GM18870 (cell line): ENCODE results near the gene ACOT7.

Source experiments
- ATAC-seq: cut with Tn5 transposase; IDR thresholded peaks from one replicate; pipeline ENCODE4 v1.9.1; 2021; ENCODE audit warnings: moderate library complexity; ENCODE audit not compliant: unreplicated experiment

Gene ACOT7

GRCh38 chr1:6348511-6349191 lies 44.9 kb downstream of the ACOT7 start:
- no peak for ATAC-seq

GRCh38 chr1:6347641-6348487 lies 45.7 kb downstream of the ACOT7 start:
- no peak for ATAC-seq

DNA sequence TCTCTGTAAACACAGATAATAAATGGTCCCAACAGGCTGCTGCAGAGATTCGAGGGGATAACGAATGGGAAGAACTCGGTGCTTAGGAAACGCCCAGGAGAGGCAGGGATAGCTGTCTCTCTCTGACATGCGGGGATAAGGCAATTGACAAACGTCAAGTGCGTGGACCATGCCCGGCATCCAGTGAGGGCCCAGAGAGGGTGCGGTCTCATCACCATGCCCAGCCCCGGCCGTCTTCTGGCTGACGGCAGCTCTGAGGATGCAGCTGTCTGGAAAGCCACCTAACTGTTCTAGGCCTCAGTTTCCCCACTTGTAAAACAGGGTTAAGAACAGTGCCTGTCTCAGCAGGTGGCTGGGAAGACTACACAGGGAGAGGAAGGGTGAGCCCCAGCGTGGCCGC lies 48.1 kb downstream of the ACOT7 start:
- ATAC-seq, result no peak

DNA sequence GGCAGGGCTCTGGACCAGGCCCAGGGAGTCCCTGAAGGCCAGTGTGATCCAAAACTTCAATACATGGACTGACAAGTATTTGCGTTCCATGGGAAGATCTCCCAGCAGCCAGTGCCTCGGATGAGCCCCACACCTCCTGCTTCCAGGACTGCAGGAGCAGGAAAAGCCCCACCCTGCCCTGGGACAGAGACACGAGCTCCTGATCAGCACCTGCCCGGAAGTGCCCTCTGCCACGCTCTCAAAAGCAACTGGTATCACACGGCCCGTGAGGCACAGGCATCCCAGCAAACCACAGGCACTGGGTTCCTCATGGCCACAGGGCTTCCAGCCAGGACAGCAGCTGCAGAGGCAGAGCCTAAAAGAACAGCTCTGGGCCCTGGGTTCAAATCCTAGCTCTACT lies 48.6 kb downstream of the ACOT7 start:
- no peak for ATAC-seq

- no peak for ATAC-seq
Observed at GRCh38 chr1:6343506-6344405, 49.8 kb downstream of the ACOT7 start.

DNA sequence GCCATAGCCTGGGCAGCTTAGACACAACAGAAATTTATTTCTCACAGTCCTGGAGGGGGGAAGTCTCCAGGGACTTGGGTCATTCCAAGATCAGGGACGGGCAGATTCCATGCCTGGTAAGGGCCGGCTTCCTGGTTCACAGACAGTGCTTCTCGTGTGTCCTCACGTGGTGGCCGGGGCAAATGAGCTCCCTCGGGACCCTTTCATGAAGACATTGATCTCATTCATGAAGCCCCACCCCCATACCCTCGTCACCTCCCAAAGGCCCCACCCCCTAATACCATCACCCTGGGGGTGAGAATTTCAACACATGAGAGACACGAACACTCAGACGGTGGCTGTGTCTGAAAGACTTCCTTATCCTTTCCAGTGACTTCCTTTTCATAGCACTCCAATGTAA lies 51.5 kb downstream of the ACOT7 start:
- ATAC-seq, result no peak

DNA sequence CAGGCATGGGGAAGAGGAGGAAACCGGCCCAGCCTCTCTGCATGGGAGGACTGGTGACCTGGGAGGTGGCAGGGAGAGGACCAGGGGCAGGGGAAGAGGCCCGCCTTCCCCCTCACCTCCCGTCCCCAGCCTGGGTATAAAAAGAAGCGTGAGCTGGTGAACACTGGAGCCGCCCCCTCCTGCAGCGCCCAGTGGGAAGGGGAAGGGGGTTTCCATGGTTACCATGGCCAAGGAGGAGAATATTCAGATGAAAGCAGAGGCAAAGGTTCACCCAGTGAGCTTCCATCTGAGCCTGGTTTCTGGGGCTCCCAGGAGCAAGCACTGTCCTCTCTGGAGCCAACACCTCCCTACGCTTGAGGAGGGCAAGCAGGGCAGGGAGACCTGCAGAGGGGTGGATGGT lies 54.9 kb downstream of the ACOT7 start:
- no peak for ATAC-seq

- ATAC-seq, result no peak
Observed at GRCh38 chr1:6336776-6337622, 56.6 kb downstream of the ACOT7 start.

- ATAC-seq, result no peak
Observed at GRCh38 chr1:6334261-6334993, 59.1 kb downstream of the ACOT7 start.

DNA sequence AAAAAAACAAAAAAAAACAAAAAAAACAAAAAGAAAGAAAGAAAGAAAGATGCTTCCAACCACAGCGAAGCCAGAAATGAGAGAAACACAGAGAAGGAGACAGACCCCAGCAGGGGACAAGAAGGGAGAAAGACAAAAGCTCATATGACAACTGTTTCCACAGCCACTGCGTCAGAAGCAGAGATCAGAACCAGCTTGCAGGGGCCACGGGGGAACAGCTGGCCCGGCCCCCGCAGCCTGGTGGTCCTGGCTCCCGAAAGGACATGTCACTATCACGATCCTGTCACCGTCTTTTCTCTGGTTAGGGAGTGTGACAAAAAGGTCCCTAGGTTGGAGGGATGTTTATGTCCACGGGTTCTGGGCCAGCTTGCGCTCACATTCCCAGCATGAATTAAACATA lies 60.7 kb downstream of the ACOT7 start:
- no peak for ATAC-seq

DNA sequence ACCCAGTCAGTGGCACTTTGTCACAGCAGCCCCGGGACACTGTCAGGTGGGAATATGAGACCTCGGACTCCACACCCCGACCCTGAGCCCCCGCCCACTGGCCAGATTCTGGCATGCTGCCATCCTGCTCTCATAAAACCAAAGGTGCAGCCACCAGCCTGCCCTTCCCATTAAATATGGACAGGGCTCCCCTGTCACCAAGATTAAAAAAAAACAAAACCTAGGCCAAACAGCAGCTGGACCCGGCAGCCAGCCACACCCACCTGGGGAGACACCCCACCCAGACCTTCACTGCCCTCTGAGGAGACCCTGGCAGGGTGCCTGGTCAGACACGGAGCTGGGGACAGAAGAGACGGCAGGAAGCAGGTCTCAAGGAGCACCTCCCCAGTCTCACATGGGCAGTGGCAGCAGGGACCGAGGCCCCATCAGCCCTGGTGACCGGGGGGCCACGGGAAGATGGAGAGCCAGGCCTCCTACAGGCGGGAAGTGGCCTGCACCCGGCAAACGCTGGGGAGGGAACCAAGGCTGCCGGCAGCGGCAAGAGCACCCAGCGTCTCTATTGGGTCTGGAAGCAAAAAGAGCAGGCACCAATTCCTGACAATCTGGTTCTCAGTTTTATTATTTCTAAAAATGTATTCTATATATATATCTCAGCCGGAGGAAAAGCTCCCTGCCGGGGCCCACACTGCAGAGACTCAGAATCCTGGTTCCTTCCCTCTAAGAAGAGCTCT lies 61.9 kb downstream of the ACOT7 start:
- no peak for ATAC-seq

GRCh38 chr1:6330410-6330911 lies 63.1 kb downstream of the ACOT7 start:
- no peak for ATAC-seq

DNA sequence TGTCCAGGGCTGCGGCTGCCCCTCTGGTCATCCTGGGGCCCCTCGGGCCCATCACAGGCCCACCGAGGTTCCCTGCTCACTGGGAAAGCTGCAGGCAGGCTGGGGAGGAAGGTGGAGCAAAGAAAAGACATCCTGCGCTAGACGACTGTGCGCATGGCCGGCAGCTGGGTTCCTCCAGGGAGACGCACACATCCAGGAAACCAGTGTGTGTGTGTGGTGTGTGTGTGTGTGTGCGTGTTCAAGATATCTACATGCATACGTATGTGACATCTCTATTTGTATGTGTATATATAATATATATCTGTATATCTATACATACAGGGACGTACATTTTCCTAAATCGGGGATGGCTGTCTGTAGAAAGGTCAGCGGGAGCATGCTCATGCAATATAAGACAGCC lies 63.7 kb downstream of the ACOT7 start:
- no peak for ATAC-seq

- ATAC-seq, result no peak
Observed at GRCh38 chr1:6329396-6329795, 64.2 kb downstream of the ACOT7 start.

- no peak for ATAC-seq
Observed at GRCh38 chr1:6328696-6329095, 64.9 kb downstream of the ACOT7 start.

DNA sequence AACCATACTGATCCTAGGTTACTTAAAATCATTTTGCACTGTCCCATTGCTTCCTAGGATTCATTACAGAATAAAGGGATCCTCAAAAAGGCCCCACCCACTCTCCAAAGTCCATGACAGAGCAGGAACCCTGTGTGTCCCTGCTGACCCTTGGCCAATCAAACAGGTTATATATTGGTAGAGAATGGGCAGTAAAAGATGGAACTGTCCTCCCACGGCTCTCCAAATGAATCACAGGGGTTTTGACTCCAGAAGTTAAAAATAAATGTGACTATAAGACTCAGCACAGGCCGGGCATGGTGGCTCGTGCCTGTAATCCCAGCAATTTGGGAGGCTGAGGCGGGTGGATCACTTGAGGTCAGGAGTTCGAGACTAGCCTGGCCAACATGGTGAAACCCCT lies 65.5 kb downstream of the ACOT7 start:
- no peak for ATAC-seq

GRCh38 chr1:6325482-6325881 lies 68.1 kb downstream of the ACOT7 start:
- no peak for ATAC-seq

DNA sequence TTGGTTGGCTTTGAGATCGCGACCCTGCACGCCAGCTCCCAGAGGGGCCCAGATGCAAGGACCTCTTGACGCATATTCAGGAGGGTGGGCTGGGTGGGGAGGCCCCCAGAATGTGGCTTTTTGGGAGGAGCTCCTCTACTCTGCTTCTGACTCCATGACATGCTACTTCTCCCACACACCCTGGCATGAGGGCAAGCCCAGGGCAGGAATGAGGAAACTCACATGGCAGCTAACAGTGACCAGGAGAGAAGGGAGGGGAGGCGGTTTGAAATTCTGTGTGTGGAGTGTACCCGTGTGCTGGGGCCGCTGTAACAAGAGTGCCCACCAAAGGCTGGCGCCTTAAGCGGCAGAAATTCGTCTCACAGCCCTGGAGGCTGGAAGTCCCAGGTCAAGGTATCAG lies 71.4 kb downstream of the ACOT7 start:
- ATAC-seq, result no peak

- no peak for ATAC-seq
Observed at GRCh38 chr1:6321205-6321604, 72.4 kb downstream of the ACOT7 start.
